Measurements from ENCODE around the gene ZNF205. TPM values are rescaled to one million over a fixed set of nuclear protein-coding genes. Genes with fewer than 3 reads are reported as not detected.

Gene ZNF205
- total RNA-seq, 4 donors from 2014 or later: 10.6 to 25.0 (median 17.1) TPM

DNA sequence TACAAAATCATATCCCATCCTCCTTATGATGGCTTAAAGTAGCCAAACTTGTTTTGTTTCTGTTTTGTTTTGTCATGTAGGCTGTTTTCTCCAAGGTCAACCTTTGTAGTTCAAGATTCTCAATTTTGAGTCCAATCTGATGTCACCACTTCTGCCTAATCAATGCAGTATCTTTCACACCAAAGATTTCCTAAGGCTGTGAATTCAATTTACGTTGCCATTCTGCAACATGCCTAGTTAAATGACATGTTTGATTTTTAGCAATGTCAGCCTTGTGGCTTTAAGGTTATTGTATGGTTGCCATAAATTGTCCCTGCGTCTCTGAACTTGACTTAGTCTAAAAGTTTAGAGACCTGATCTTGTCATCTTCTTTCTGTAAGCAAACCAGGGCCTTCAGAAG is 42.8 kb downstream of the ZNF205 start:
- Histone ChIP-seq H3K27ac (replicated peaks in 1 of 4) (no peak overlapping the region), H3K4me1 (peaks cover 24 to 58% (median 52%) of the 10 kb centered on the region in 4 donors), H3K36me3 (no peaks in the 10 kb centered on the region), H3K27me3 (peaks cover 0 to 10% (median 4%) of the 10 kb centered on the region in 4 donors), H3K9me3 (no peaks in the 10 kb centered on the region), H3K4me3 (no peak overlapping the region)
- TF ChIP-seq CTCF (IDR thresholded peaks at IDR 0.05) (no peak), POLR2A (IDR thresholded peaks at IDR 0.05; ENCODE audit: low read depth) (no peak), POLR2AphosphoS5 (IDR thresholded peaks at IDR 0.05) (no peak), EP300 (IDR thresholded peaks at IDR 0.05) (no peak)
- 88% methylated on average over 2 of the region's 2 CpGs for WGBS
- intact Hi-C loops (cut with DNase I): no loop called here
- no peak for DNase-seq (ENCODE audit: extremely low spot score)

DNA sequence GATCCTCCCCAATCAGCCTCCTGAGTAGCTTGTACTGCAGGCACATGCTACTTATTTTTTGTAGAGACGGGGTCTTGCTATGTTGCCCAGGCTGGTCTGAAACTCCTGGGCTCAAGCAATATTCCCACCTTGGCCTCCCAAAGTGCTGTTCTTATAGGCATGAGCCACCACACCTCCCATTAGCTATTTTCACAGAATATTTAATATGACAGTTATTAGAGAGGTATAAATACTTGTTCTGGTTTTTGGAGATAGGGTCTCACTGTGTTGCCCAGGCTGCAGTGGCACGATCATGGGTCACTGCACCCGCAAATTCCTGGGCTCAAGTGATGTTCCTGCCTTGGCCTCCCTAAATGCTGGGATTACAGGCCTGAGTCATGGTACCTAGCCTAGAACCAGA is 43.6 kb downstream of the ZNF205 start:
- H3K4me3 ChIP-seq: no peak overlapping the region
- no peaks in the 10 kb centered on the region for H3K9me3 ChIP-seq
- no peaks in the 10 kb centered on the region for H3K36me3 ChIP-seq
- H3K27ac ChIP-seq (replicated peaks in 1 of 4): no peak overlapping the region
- intact Hi-C loops (cut with DNase I): no loop called here
- DNase-seq (ENCODE audit: extremely low spot score): no peak
- TF ChIP-seq POLR2A (IDR thresholded peaks at IDR 0.05; ENCODE audit: low read depth) (no peak), POLR2AphosphoS5 (IDR thresholded peaks at IDR 0.05) (no peak), CTCF (IDR thresholded peaks at IDR 0.05) (no peak), EP300 (IDR thresholded peaks at IDR 0.05) (no peak)
- peaks cover 0 to 17% (median 6%) of the 10 kb centered on the region in 4 donors for H3K27me3 ChIP-seq
- H3K4me1 ChIP-seq: peaks cover 27 to 57% (median 48%) of the 10 kb centered on the region in 4 donors
- WGBS: 90% methylated on average over 3 of the region's 3 CpGs

GRCh38 chr16:3157229-3158025 is 45.0 kb downstream of the ZNF205 start:
- Histone ChIP-seq H3K4me1 (peaks cover 18 to 42% (median 33%) of the 10 kb centered on the region in 4 donors), H3K27ac (replicated peaks in 1 of 4) (peak overlapping the region; percentile 80 to 95 (median 86)), H3K4me3 (peak overlapping the region; percentile 70 to 96 (median 84)), H3K36me3 (no peaks in the 10 kb centered on the region), H3K27me3 (peaks cover 0 to 30% (median 6%) of the 10 kb centered on the region in 4 donors), H3K9me3 (no peaks in the 10 kb centered on the region)
- no peak for DNase-seq (ENCODE audit: extremely low spot score)
- no peak for TF ChIP-seq POLR2AphosphoS5 (IDR thresholded peaks at IDR 0.05)
- TF ChIP-seq EP300 (IDR thresholded peaks at IDR 0.05): no peak
- TF ChIP-seq CTCF (IDR thresholded peaks at IDR 0.05): no peak
- no peak for TF ChIP-seq POLR2A (IDR thresholded peaks at IDR 0.05; ENCODE audit: low read depth)
- intact Hi-C loops (cut with DNase I): no loop called here
- WGBS: 1% methylated on average over 37 of the region's 59 CpGs

- Histone ChIP-seq H3K27me3 (peaks cover 0 to 32% (median 6%) of the 10 kb centered on the region in 4 donors), H3K27ac (replicated peaks in 1 of 4) (peak overlapping the region; percentile 80 to 95 (median 86)), H3K4me3 (peak overlapping the region; percentile 70 to 96 (median 84)), H3K9me3 (no peaks in the 10 kb centered on the region), H3K36me3 (no peaks in the 10 kb centered on the region), H3K4me1 (peaks cover 18 to 37% (median 30%) of the 10 kb centered on the region in 4 donors)
- DNase-seq (ENCODE audit: extremely low spot score): no peak
- TF ChIP-seq EP300 (IDR thresholded peaks at IDR 0.05): no peak
- TF ChIP-seq POLR2AphosphoS5 (IDR thresholded peaks at IDR 0.05): no peak
- no peak for TF ChIP-seq POLR2A (IDR thresholded peaks at IDR 0.05; ENCODE audit: low read depth)
- no peak for TF ChIP-seq CTCF (IDR thresholded peaks at IDR 0.05)
- WGBS: 6% methylated on average over 7 of the region's 27 CpGs
- intact Hi-C loops (cut with DNase I): no loop called here
Measured at GRCh38 chr16:3158026-3158509, 45.7 kb downstream of the ZNF205 start.
